SH-SY5Y (cell line): Measurements from ENCODE around the gene GRIA1.

Experiments
- GATA2 ChIP-seq: IDR thresholded peaks from 2 replicates; pipeline ENCODE4 v1.6.1; 2011; ENCODE audit warnings: mild to moderate bottlenecking, low read depth, low read length
- GATA3 ChIP-seq: IDR thresholded peaks from 2 replicates; pipeline ENCODE4 v1.6.1; 2011; ENCODE audit warnings: low read depth, mild to moderate bottlenecking, low read length, moderate library complexity

DNA sequence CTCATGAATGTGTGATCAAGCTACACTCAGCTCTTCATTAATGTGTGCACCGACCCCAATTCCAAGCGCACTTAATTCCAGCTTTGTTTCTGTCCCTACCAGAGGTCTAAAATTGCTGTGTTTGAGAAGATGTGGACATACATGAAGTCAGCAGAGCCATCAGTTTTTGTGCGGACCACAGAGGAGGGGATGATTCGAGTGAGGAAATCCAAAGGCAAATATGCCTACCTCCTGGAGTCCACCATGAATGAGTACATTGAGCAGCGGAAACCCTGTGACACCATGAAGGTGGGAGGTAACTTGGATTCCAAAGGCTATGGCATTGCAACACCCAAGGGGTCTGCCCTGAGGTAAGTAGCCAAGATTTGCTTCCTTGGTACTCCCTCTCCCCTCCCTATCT lies 279.6 kb downstream of the GRIA1 start:
- TF ChIP-seq GATA2 (no peak), GATA3 (no peak)
